Measurements from ENCODE around the gene PRMT2. TPM values are rescaled to one million over a fixed set of nuclear protein-coding genes. Genes with fewer than 3 reads are reported as not detected.
"Not testable (repeated sequence)": the region's sequence is repeated elsewhere in the genome, so short reads cannot be mapped to it uniquely, and the experiment has no call there.

Gene PRMT2
- total and polyA plus RNA-seq, 2 donors (not counting 1 experiment from before 2014, with no cell fraction given), result 80.1 to 102 TPM

DNA sequence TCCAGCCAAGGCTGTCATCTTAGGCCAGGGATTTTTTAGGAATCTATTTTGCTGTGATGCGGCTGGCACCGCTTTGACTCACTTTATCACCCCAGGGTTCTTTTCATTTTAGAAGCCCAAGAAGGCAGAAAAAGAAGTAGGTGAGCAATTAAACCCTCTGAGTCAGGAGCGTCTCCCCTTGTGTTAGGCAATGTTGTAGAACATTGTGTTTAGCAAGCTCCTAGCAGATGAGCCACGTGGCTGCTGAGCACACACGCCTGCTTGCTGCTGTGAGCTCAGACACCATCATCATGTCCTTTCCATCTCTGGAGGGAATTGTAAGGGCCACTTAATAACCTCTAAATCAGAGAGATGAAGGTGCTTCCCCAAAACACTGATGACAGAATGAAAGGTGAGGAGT is 46.1 kb downstream of the PRMT2 start:
- peaks cover 17% of the 10 kb centered on the region for H3K27me3 Mint-ChIP-seq
- H3K4me3 Mint-ChIP-seq; H3K9ac ChIP-seq (ENCODE audit: low read length); H3K27ac Mint-ChIP-seq; H3K4me1 ChIP-seq (ENCODE audit: control insufficient read depth in 2 of 2, insufficient read depth in 2 of 2, low read length in 2 of 2); POLR2A ChIA-PET; DNase-seq; H3K79me2 ChIP-seq (ENCODE audit: control insufficient read depth, insufficient read depth, low read length); H3K9me3 ChIP-seq (ENCODE audit: control extremely low read depth in 1 of 3, control insufficient read depth in 2 of 3, insufficient read depth in 1 of 3, low read length in 2 of 3); H3K27ac ChIP-seq (ENCODE audit: low read length in 2 of 2); H3K4me1 Mint-ChIP-seq; H3K4me2 ChIP-seq (replicated peaks; ENCODE audit: low read depth, low read length, poor library complexity, severe bottlenecking); CTCF ChIA-PET; H3K36me3 ChIP-seq (replicated peaks in 1 of 2; ENCODE audit: control extremely low read depth in 1 of 2, control insufficient read depth in 1 of 2, extremely low read depth in 1 of 2, insufficient read depth in 2 of 2, low read length in 1 of 2); H2AFZ ChIP-seq (ENCODE audit: insufficient read depth, low read depth, low read length, poor library complexity, severe bottlenecking); H3K9me3 Mint-ChIP-seq (ENCODE audit: insufficient read depth); intact Hi-C loops (cut with micrococcal nuclease); H3K4me3 ChIP-seq (ENCODE audit: control extremely low read depth in 1 of 5, extremely low read depth in 1 of 5, insufficient read depth in 1 of 5, low read depth in 2 of 5, low read length in 4 of 5); ATAC-seq (ENCODE audit: low read depth); H4K20me1 ChIP-seq (ENCODE audit: control insufficient read depth, insufficient read depth, low read length, poor library complexity, severe bottlenecking); H3K27me3 ChIP-seq (replicated peaks in 1 of 4; ENCODE audit: control extremely low read depth in 1 of 4, control insufficient read depth in 3 of 4, insufficient read depth in 4 of 4, low read length in 3 of 4): not testable (repeated sequence)
- 75% methylated on average over 1 of the region's 5 CpGs for WGBS (ENCODE audit: insufficient coverage)

GRCh38 chr21:46698652-46699051 is 63.2 kb downstream of the PRMT2 start:
- intact Hi-C loops (cut with micrococcal nuclease); H3K9me3 Mint-ChIP-seq (ENCODE audit: insufficient read depth); POLR2A ChIA-PET; H3K4me1 Mint-ChIP-seq; H3K79me2 ChIP-seq (ENCODE audit: control insufficient read depth, insufficient read depth, low read length); H4K20me1 ChIP-seq (ENCODE audit: control insufficient read depth, insufficient read depth, low read length, poor library complexity, severe bottlenecking); H3K9ac ChIP-seq (ENCODE audit: low read length); H3K4me3 ChIP-seq (ENCODE audit: control extremely low read depth in 1 of 5, extremely low read depth in 1 of 5, insufficient read depth in 1 of 5, low read depth in 2 of 5, low read length in 4 of 5); CTCF ChIA-PET; ATAC-seq (ENCODE audit: low read depth); H3K27me3 ChIP-seq (replicated peaks in 1 of 4; ENCODE audit: control extremely low read depth in 1 of 4, control insufficient read depth in 3 of 4, insufficient read depth in 4 of 4, low read length in 3 of 4); H3K4me3 Mint-ChIP-seq; H3K27ac ChIP-seq (ENCODE audit: low read length in 2 of 2); H2AFZ ChIP-seq (ENCODE audit: insufficient read depth, low read depth, low read length, poor library complexity, severe bottlenecking); H3K27me3 Mint-ChIP-seq; H3K27ac Mint-ChIP-seq; H3K36me3 ChIP-seq (replicated peaks in 1 of 2; ENCODE audit: control extremely low read depth in 1 of 2, control insufficient read depth in 1 of 2, extremely low read depth in 1 of 2, insufficient read depth in 2 of 2, low read length in 1 of 2); H3K4me1 ChIP-seq (ENCODE audit: control insufficient read depth in 2 of 2, insufficient read depth in 2 of 2, low read length in 2 of 2); H3K4me2 ChIP-seq (replicated peaks; ENCODE audit: low read depth, low read length, poor library complexity, severe bottlenecking); DNase-seq; H3K9me3 ChIP-seq (ENCODE audit: control extremely low read depth in 1 of 3, control insufficient read depth in 2 of 3, insufficient read depth in 1 of 3, low read length in 2 of 3): not testable (repeated sequence)
- no CpG with 5 or more reads among the region's 81 CpGs for WGBS (ENCODE audit: insufficient coverage)

DNA sequence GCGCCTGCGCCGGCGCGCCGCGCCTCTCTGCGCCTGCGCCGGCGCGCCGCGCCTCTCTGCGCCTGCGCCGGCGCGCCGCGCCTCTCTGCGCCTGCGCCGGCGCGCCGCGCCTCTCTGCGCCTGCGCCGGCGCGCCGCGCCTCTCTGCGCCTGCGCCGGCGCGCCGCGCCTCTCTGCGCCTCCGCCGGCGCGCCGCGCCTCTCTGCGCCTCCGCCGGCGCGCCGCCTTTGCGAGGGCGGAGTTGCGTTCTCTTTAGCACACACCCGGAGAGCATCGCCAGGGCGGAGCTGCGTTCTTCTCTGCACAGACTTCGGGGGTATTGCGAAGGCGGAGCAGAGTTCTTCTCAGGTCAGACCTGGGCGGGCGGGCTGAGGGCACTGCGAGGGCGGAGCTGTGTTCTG is 63.6 kb downstream of the PRMT2 start:
- H3K36me3 ChIP-seq (replicated peaks in 1 of 2; ENCODE audit: control extremely low read depth in 1 of 2, control insufficient read depth in 1 of 2, extremely low read depth in 1 of 2, insufficient read depth in 2 of 2, low read length in 1 of 2); H4K20me1 ChIP-seq (ENCODE audit: control insufficient read depth, insufficient read depth, low read length, poor library complexity, severe bottlenecking); H3K27ac ChIP-seq (ENCODE audit: low read length in 2 of 2); H3K9me3 ChIP-seq (ENCODE audit: control extremely low read depth in 1 of 3, control insufficient read depth in 2 of 3, insufficient read depth in 1 of 3, low read length in 2 of 3); H3K9ac ChIP-seq (ENCODE audit: low read length); ATAC-seq (ENCODE audit: low read depth); H3K27ac Mint-ChIP-seq; H3K4me3 ChIP-seq (ENCODE audit: control extremely low read depth in 1 of 5, extremely low read depth in 1 of 5, insufficient read depth in 1 of 5, low read depth in 2 of 5, low read length in 4 of 5); CTCF ChIA-PET; H3K79me2 ChIP-seq (ENCODE audit: control insufficient read depth, insufficient read depth, low read length); H2AFZ ChIP-seq (ENCODE audit: insufficient read depth, low read depth, low read length, poor library complexity, severe bottlenecking); DNase-seq; H3K27me3 Mint-ChIP-seq; H3K4me1 ChIP-seq (ENCODE audit: control insufficient read depth in 2 of 2, insufficient read depth in 2 of 2, low read length in 2 of 2); H3K9me3 Mint-ChIP-seq (ENCODE audit: insufficient read depth); H3K4me2 ChIP-seq (replicated peaks; ENCODE audit: low read depth, low read length, poor library complexity, severe bottlenecking); H3K4me1 Mint-ChIP-seq; intact Hi-C loops (cut with micrococcal nuclease); H3K4me3 Mint-ChIP-seq; H3K27me3 ChIP-seq (replicated peaks in 1 of 4; ENCODE audit: control extremely low read depth in 1 of 4, control insufficient read depth in 3 of 4, insufficient read depth in 4 of 4, low read length in 3 of 4); POLR2A ChIA-PET: not testable (repeated sequence)
- no CpG with 5 or more reads among the region's 69 CpGs for WGBS (ENCODE audit: insufficient coverage)

Other genes with a start within 250 kb of the PRMT2 start
- 59.0 and 61.9 TPM in 2 replicates for gene DIP2A, start 176.8 kb upstream of the PRMT2 start, total RNA-seq
- gene DIP2A, start 176.8 kb upstream of the PRMT2 start, polyA plus RNA-seq, result 40.4 and 53.7 TPM in 2 replicates
- gene S100B, start 30.6 kb upstream of the PRMT2 start, total RNA-seq, result not detected in 2 replicates
- gene S100B, start 30.6 kb upstream of the PRMT2 start, polyA plus RNA-seq, result 0.24 and 1.1 TPM in 2 replicates

Data from B cell (primary cell).